Femur (tissue), 1 donor: ENCODE data around the gene GSN.
"Not testable (repeated sequence)": the region's sequence is repeated elsewhere in the genome, so short reads cannot be mapped to it uniquely, and the experiment has no call there.

Experiments used
- DNase-seq: peaks from one replicate; pipeline ENCODE4 v3.0.0-alpha.2; 2017

The GSN gene

DNA sequence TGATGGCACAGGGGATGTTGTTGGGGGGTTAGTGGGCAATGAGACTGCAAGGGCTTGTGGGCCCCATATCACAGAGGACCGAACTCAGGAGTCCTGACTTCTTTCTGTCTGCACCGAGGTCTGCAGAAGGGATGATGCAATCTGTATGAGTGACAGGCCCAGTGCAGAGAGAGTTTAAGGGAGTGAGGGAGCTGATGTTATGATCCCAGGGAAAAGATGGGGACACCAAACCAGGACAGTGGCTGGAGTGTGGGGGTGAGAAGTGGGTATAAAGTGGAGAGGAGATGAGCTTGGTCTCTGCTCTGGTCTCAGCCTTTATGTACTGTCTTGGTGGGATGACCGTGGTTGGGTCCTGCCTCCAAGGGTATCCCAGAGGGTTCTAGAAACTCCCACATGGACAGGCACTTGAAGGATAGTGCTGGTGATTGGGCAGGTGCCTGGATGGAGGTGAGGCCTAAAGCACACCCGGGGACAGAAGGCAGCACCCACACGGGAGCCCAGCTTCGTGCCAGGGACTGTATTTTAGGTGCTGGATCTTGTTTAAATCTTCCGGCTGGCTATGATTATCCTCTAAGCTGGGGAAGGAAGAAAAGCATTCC lies 21.9 kb downstream of the GSN start:
- no peak for DNase-seq

DNA sequence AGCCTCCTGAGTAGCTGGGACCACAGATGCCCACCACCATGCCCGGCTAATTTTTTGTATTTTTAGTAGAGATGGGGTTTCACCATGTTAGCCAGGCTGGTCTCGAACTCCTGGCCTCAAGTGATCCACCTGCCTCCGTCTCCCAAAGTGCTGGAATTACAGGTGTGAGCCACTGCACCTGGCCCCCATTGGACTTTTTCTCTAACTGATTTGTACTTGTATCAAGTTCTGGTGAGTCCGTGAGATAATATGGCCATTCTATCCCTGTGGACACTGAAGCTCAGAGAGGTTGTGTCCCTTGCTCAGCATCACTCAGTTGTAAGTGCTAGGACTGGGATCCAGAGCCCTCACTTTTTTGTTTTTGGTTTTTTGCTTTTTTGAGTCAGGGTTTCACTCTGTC lies 23.6 kb downstream of the GSN start:
- DNase-seq = not testable (repeated sequence)

DNA sequence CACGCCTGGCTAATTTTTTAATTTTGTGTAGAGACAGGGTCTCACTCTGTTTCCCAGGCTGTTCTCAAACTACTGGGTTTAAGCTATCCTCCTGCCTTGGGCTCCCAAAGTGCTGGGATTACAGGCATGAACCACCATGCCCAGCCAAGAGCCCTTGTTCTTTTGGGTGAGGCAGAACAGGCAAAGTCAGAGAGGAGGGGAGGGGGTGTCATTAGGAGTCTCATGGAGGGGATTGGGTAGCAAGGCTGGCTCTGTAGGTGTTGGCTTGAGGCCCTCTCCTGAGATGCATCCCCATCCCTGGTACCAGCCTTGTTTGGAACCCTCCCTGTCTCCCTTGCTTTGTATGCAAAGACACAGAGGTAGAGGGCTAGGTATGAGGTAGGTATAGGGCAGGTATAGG lies 24.1 kb downstream of the GSN start:
- DNase-seq = no peak

DNA sequence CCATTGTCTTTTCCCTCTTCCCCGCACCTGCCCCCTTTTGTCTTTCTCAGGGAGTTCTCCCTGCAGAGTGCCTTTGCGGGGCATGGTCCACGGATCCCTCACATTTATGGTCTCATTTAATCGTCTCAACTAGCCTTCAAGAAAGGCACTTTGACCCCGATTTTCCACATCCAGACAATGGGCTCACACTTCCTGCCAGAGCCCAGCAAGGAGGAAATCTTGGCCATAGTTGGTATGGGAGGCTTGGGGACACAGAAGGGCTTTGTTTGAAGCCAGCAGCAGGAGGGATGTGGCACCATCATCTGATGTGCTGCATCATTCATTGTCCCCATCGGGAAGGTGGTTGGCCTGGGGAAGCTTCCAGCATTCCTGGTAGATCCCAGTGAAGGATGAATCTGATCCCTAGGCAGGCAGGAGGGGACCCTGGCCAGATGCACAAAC lies 24.9 kb downstream of the GSN start:
- DNase-seq = peak; percentile 13

DNA sequence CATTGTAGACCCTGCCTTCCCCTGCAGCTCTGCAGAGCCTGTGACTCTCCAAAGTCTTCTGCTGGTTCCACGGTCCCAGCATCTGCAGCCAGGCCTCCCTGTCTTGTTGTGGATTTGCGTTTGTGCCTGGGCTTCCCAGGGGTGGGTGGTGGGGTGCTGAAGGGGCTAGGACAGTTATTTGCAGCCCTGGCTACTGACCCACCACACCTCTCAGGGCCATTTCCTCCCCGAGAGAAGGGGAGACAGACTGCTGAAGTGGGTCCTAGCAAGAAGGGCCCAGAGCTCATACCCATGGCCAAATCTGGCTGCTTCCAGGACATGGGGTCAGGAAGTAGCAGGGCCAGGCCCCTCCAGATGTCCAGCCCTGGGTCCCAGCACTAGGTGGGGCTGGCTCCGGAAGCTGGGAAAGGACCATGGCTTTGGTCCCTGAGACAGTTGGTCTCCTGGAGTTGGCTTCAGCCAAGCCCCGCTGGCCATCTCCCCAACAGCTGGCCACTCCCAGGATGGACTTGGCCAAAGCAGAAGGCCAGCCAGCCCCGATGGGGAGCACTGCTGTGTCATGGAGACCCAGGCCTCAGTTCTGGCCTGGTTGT lies 26.3 kb downstream of the GSN start:
- DNase-seq = peak; percentile 32

DNA sequence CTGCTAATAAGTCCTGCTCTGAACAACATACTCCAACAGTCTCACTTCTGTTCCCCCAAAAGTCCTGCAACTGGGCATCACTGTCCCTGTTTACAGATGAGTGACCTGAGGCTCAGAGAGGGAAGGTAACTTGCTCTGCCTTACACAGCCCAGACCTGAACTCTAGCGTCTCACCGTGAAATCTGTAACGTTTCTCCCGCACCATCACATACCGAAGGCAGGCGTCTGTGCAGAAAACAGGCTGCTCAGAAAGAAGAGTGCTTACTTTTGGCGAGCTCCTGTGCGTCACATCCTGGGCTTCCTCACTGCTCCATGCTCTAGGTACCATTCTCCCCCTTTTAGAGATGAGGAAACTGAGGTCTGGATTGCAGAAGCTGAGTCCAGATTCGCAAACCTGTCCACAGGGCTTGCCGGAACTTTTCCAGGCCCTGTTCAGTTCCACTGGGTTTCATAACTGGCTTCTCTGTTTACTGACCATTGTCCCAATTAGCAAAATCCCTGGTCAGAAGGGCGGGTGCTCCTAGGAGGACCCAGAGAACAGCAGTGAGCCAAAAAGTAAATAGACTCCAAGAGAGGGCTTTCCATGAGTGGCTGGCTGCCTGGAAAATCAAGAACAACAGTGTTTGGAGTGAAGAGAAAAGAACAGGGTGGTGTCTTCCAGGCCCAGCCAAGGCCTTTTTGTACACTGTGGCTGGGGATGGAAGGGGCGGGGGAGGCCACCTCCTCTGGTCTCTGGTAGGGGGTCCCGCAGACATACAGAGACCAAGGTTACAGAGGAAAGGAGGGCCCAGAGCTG lies 27.1 kb downstream of the GSN start:
- DNase-seq = peak; percentile 82

DNA sequence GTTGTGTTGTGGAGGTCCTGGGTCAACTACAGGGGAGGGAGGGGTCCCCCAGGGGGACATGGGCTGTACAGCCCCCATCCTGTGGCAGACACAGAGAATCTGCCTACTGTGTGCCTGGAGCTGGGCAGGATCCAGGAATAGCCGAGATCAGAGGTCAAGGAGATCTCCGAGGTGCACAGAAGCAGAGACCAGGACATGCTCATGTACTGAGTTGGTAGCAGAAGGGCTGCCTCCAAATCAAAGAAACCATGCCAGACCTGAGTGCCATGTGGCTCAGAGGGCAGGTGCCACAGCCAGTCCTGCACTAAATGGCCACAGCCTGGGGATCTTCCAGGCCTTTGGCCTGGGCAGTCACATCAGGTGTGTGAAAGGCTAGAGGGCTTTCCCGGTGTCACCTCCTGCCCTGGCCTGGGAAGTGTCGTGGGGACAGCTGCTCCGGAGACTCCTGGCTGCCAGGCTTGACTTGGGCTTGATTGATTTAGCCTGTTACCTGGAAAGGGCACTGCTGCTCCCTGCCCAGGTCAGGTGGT lies 27.8 kb downstream of the GSN start:
- DNase-seq = no peak

DNA sequence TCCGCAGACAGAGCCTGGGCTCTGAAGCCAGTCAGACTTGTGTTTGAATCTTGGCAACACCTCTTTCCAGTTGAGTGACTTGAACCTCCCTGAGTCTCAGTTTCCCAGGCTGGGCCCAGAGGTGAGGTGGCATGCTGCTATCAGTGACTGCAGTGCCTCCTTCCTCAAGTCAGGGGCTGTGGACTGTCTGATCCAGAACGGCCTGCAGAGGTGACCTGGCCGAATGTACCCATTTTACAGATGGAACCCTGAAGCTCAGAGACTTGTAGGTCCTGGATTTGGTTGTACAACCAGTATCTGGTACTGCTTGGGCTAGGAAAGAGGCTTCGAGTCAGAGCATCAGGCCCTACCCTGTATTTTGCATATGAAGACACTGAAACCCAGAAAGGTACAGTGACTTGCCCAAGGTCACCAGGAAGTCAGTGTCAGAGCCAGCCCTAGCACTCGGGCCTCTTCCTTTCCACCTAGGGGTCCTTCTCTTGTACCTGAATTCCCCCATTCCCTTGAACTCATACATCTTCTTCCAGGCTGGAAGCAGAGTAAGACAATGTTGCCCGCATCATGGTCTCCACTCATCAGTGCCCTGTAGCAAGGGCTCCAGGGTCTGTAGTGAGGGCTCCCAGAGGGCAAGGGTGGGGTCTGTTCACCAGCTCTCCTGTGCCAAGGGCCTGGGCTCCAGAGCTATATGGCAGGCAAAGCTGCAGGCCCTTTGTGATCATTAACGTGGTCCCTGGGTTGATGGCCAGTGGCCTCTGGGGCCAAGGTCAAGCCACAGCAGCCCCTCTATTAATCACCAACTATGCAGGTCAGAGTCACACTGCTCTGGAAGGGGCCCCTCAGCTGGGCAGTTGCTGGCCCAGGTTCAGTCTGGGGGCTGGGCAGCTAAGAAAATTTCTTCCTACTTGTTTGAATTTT lies 28.5 kb downstream of the GSN start:
- DNase-seq = no peak

DNA sequence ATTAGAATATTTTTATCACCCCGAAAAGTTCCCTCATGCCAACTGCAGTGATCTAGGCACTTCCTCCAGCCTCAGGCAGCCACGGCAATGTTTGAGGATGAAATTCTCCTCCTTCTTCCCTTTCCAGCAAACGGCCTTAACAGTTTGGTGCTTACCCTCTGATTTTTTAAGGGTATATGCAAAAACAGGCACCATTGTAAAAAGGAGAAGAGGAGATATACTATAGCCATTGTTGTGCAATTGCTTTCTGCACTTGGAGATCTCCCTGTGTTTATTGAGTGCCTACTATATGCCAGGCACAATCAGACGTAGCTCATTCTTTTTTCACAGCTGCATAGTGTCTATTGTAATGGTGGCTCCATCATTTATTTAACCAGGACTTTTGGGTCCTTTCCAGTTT lies 29.4 kb downstream of the GSN start:
- no peak for DNase-seq

DNA sequence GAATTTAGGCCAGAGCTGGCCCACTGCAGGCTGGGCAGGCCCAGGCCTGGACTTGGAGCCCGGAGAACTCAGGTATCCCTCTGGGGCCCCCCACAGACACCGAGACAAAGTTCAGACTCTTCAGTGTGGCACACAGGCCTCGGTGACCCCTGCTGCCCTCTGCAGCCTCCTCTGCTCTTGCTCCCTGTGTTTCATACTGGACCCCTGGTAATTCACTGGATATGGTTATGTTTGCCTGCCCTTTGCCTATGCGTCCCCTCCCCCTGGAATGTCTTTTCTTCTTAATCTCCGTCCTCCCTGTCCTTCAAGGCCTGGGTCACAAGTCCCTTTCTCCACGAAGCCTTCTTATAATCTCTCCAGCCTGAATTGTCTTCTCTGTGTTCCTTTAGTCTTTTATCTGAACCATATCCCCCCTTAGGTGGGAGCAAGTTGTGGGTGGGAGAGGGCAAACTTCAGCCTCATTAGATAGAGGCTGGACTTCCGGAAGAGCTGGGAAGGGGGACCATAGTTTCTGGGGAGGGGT lies 30.1 kb downstream of the GSN start:
- DNase-seq = no peak

DNA sequence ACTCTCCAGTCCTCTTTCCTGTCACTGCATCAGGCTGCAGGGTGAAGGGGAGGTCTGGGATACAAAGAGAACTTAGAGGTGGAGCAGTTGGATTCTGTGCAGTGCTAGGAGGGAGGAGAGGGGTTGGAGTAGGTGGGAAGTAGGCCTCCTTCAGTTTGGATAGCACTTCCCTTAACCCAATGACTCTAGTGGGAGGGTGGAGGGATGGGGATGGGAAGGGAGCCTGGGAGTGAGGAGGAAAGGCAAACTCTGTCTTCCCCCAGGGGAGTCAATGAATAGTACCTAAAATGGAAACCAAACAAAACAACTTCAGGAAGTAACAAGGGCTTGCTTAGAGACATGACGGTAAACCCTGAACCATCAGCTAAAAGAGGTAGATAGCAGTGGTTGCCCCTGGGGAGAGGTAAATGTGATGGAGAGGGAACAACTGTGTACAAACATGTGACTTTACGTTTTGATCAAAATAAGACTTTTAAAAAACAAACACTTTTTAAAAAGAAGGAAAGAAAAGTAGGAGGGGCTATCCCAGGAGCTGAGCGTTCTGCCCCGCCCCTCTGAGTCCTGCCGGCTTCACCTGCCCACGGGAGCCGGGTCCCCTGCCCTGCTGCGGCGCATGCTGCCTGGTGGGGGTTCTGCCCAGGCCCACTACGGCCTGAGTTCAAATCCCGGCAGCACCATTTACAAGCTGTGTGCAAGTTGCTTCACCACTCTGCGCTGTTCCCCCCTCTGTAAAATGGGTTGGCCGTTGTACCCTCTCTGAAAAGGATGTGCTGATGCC lies 30.9 kb downstream of the GSN start:
- DNase-seq = peak; percentile 80

DNA sequence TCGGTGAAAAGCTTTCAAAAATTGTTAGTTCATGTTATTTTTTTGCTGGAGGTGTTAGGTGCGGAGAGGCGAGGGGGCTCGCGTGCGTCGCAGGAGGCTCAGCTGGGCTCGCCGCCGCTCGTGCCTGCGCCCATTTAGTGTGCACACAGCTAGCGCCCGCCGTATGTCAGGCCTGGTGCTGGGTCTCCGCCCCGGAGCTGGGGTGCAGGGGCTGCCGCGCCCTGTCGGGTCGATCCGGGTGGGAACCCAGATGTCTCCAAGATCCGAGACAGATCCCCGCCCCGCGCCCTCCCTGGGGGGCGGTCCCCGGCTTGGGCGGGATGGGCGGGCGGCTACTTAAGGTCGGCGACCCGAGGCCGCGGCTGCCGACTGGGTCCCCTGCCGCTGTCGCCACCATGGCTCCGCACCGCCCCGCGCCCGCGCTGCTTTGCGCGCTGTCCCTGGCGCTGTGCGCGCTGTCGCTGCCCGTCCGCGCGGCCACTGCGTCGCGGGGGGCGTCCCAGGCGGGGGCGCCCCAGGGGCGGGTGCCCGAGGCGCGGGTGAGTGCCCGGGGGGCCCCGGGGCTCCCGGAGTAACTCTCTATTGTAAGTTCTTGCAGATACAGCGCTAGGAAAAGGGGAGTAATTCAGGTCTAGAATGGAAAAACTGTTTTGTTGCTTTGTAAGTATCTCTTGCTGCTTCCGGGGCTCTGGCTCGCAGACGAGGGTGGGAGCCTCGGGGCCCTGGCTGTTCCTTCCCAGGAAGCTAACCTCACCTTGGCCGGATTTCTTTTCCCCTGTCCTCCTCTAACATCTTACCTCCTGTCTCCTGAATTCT lies 31.7 kb downstream of the GSN start:
- DNase-seq = peak; percentile 75

DNA sequence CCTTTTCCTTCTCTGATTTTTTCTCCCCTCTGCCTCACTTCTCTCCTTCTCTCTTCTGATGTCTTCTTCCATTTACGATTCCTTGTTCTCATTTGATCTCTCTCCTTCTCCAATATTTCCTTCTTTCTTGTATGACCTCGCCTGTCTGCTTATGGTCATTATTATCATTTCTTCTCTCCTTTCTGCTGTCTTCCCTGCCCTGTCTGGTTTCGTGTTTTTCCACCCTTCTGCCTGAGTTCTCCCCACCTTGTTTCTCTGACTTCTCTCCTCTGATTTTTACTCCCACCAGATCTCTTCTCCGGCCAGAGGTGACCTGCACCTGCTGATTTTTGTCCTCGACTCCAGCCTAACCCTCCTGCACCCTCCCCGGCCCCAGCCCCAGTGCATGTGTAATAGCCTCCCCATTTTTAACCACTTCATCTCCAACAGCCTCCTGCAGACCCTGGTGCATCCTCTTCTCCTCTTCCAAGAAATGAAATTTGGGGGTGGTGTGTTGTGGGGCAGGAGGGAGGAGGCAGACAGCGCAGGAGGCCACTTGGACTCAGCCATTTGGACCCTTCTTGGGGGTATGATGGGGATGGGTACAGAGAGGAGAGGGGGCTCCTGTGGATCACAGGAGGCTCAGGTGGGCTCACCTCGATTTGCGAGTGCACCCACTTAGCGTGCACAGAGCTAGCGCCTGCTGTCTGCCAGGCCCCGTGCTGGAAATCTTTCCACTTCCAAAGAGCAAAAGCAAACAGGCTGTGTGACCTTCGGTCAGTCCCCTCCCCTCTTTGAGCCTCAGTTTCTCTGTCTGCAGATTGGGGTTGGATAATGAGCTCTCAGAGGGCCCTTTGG lies 32.5 kb downstream of the GSN start:
- DNase-seq = peak; percentile 13

DNA sequence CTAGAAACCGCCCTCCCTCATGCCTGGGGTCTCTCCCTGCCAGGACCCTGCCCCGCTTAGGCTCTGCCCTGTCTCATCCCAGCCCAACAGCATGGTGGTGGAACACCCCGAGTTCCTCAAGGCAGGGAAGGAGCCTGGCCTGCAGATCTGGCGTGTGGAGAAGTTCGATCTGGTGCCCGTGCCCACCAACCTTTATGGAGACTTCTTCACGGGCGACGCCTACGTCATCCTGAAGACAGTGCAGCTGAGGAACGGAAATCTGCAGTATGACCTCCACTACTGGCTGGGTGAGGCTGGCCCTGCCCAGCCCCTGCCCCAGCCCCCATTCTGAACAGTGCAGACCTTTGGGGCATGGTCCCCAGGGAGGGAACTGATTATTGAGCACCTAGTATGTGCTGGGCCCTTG lies 33.9 kb downstream of the GSN start:
- DNase-seq = peak; percentile 14

DNA sequence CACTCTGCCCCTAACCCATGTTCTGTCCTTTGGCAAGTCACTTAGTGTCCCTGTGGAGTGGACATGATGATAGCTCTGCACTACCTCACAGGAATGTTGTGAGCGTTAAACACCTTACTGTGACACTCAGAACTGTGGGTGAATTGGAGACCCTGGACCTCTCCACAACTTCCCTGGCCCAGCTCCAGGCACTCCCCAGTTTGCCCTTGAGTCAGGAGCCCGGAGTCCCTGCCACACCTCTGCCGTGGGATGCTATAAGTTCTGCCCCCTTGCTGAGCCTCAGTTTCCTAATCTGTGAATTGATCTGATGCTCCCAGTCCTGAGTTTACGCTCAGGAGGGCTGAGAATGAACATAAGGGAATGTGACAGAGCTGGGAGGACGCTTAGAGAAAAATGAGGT lies 34.4 kb downstream of the GSN start:
- DNase-seq = no peak

DNA sequence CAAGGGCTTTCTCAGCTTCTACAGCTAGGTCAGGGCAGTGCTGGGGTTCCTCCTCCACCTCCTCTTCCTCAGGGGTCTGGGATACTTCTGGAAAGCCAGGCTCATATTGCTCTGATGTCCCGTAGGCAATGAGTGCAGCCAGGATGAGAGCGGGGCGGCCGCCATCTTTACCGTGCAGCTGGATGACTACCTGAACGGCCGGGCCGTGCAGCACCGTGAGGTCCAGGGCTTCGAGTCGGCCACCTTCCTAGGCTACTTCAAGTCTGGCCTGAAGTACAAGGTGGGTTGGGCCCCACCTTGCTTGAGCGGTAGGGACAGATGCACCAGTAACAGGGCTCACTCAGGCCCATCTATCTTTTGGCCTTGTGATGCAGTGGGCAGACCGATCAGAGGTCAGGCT lies 34.8 kb downstream of the GSN start:
- DNase-seq = no peak

DNA sequence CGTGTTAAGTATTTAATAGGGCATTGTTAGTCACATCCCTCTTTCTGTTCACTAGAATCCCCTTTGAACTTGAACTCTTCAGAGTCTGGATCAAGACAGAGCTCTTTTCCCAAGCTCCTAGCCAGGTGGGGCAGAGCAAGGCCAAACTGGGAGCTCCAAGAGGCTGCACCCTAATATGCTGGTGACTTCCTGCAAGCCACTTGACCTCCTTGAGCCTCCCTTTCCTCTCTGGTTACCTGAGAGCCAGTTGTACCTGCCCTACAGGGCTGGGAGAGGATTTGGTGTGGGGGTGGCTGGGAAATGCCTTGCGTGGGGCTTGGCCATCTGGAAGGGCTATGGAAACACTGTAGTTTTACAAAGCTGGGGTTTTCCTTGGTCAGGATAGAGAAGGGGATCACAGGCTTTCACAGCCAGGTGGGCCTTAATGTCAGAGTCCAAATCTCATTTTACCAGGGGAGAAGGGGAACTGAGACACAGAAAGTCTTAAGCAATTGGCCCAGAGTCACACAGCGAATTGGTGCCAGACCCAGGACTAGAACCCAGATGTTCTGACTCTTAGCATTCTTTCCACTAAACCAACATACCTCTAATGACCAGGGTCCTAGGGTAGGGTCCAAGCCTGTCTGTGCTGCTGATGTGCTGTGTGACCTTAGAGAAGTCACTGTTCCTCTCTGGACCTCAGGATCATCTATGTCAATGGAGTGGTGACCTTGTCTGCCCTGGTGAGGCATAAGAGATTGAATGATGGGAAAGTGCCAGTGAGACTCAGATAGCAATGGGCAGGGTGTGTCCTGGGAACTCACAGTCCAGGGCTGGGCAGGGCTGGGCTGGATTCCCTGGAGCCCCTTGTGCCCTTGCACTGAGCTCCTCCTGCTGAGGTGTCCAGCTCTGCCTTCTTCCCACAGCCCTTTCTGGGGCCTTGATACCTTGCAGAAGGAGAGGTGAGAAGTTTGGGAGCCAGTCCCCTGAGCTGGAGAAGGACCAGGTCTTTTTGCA lies 35.8 kb downstream of the GSN start:
- DNase-seq = peak; percentile 15

DNA sequence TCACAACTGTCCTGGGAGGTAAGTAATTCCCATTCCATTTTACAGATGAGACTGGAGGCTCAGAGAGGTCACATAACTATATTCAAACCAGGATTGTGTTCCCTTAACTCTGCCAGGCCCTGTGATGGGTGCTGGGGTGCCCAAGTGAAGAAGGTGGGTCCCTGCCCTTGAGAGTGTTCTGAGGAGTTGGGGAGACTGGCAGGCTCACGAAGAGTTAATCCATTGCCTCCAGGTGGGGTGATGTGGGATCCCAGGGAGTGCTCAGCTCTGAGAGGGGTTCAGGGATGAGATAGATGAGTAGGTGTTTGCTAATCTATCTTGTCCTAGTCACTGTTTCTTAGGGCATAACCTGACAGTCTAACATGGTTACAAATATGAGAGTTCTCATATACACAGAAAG lies 36.7 kb downstream of the GSN start:
- DNase-seq = no peak
